Endothelial cell of umbilical vein (primary cell): ENCODE data around the gene TOP3B. TPM values are rescaled to one million over a fixed set of nuclear protein-coding genes. Genes with fewer than 3 reads are reported as not detected.

Experiments used
- BruUV-seq: library from RNA; stranded (reverse); fragments of 400-500 nt; replicated peaks from 2 replicates; lab custom pipeline; 2021; lab: Mats Ljungman, UMichigan
- CTCF ChIA-PET: fragments of 300-600, 350-600 bp; sonication (Branson Sonifier 250); formaldehyde crosslinking; loops from one replicate; lab custom pipeline; 2021; ENCODE audit warnings: antibody characterized with exemption, inconsistent platforms; lab: Charles Lee
- POLR2A ChIA-PET: fragments of 300-600, 350-600 bp; sonication (Branson Sonifier 250); formaldehyde crosslinking; loops from one replicate; lab custom pipeline; 2021; ENCODE audit warnings: antibody characterized with exemption, inconsistent platforms; lab: Charles Lee
- DNase-seq: peaks from one replicate; pipeline ENCODE4 v3.0.0-alpha.2; 2011; ENCODE audit warnings: low read depth, low spot score
- FAIRE-seq: peaks from 2 replicates; lab custom pipeline; 2011; peaks lifted over from hg19 to GRCh38; lab: Jason Lieb, UNC
- H2AFZ ChIP-seq: 2 replicates; pipeline ENCODE4 v1.6.0; 2012; ENCODE audit warnings: low read depth, low read length, control low read depth, inconsistent platforms
- H3K27ac ChIP-seq: 2 replicates; pipeline ENCODE4 v1.5.1; 2011; ENCODE audit warnings: low read depth, mild to moderate bottlenecking, control low read depth, low read length, moderate library complexity; ENCODE audit not compliant: insufficient read depth
- H3K27me3 ChIP-seq, 2 experiments: 2 replicates each; pipeline versions ENCODE4 v1.6.0 to v1.6.1; 2011; ENCODE audit warnings: low read length in 2 of 2, mixed read lengths in 1 of 2; ENCODE audit not compliant: control insufficient read depth in 2 of 2, insufficient read depth in 2 of 2
- H3K36me3 ChIP-seq, 2 experiments: 2 replicates in 1 of 2; 3 replicates in 1 of 2; pipeline ENCODE4 v1.5.1; 2011; ENCODE audit warnings: low read length in 2 of 2, mild to moderate bottlenecking in 1 of 2, moderate library complexity in 1 of 2; ENCODE audit not compliant: control insufficient read depth in 2 of 2, insufficient read depth in 2 of 2; ENCODE audit errors: extremely low read depth in 1 of 2
- H3K4me1 ChIP-seq: 3 replicates; pipeline ENCODE4 v1.5.1; 2011; ENCODE audit warnings: mild to moderate bottlenecking, low read length; ENCODE audit not compliant: control insufficient read depth, insufficient read depth; ENCODE audit errors: extremely low read depth
- H3K4me2 ChIP-seq: 2 replicates; pipeline ENCODE4 v1.6.1; 2011; ENCODE audit warnings: low read length, control low read depth, mixed read lengths; ENCODE audit not compliant: insufficient read depth
- H3K4me3 ChIP-seq, 3 experiments: fragments of 200-600 bp in 1 of 3; sonication (generic), shearing (Covaris generic) in 1 of 3; replicated peaks in 1 of 3; 2 replicates each; pipeline ENCODE4 v1.5.1; 2011 to 2016; ENCODE audit warnings: control low read depth in 3 of 3, low read length in 3 of 3, mild to moderate bottlenecking in 2 of 3, inconsistent platforms in 1 of 3, low read depth in 1 of 3, moderate library complexity in 1 of 3; ENCODE audit not compliant: insufficient read depth in 1 of 3
- H3K79me2 ChIP-seq: 2 replicates; pipeline ENCODE4 v1.6.0; 2012; ENCODE audit warnings: low read length, inconsistent platforms; ENCODE audit not compliant: control insufficient read depth, insufficient read depth
- H3K9ac ChIP-seq: replicated peaks from 2 replicates; pipeline ENCODE3; 2011; ENCODE audit warnings: low read length, control low read depth; ENCODE audit not compliant: insufficient read depth; ENCODE audit errors: extremely low read depth
- H3K9me1 ChIP-seq: replicated peaks from 3 replicates; pipeline ENCODE4 v1.6.0; 2011; ENCODE audit warnings: mild to moderate bottlenecking, low read length; ENCODE audit not compliant: control insufficient read depth, insufficient read depth; ENCODE audit errors: extremely low read depth
- H3K9me3 ChIP-seq: replicated peaks from 2 replicates; pipeline ENCODE4 v1.5.1; 2012; ENCODE audit warnings: low read length, inconsistent platforms; ENCODE audit not compliant: control insufficient read depth, insufficient read depth
- H4K20me1 ChIP-seq: replicated peaks from 2 replicates; pipeline ENCODE3; 2011; ENCODE audit warnings: mild to moderate bottlenecking, low read length; ENCODE audit not compliant: control insufficient read depth, insufficient read depth; ENCODE audit errors: extremely low read depth
- FOS ChIP-seq: IDR thresholded peaks from 2 replicates; pipeline ENCODE4 v1.6.1; 2011; ENCODE audit warnings: mild to moderate bottlenecking, low read length, moderate library complexity, borderline replicate concordance; ENCODE audit not compliant: insufficient read depth
- JUN ChIP-seq: IDR thresholded peaks from 2 replicates; pipeline ENCODE4 v1.6.1; 2011; ENCODE audit warnings: borderline replicate concordance, low read depth; ENCODE audit not compliant: insufficient read length, insufficient read depth
- POLR2A ChIP-seq: IDR thresholded peaks from 2 replicates; pipeline ENCODE4 v1.6.1; 2012; ENCODE audit warnings: low read depth, mild to moderate bottlenecking, control low read depth, low read length
- POLR2AphosphoS5 ChIP-seq: IDR thresholded peaks from 2 replicates; pipeline ENCODE4 v1.6.1; 2012; ENCODE audit warnings: low read depth, mild to moderate bottlenecking, control low read depth, low read length, moderate library complexity; ENCODE audit not compliant: insufficient read depth
- dilution Hi-C: fragments of 300-500 bp; cut with MboI; formaldehyde crosslinking; loops from one replicate; pipeline ENCODE4 v1.15.0; 2019; ENCODE audit warnings: low sequenced_read_pairs; ENCODE audit not compliant: extremely low pct_ligation_motif_present
- intact Hi-C: fragments of 100-400 bp; cut with micrococcal nuclease; formaldehyde crosslinking; loops from one replicate; pipeline ENCODE4 v1.10.0; 2022
- polyA plus RNA-seq, 4 experiments: library from polyadenylated mRNA; depleted of rRNA in 3 of 4; stranded (reverse) in 3 of 4; unstranded in 1 of 4; fragments of >200 nt; gene quantifications; 2 replicates each; pipeline versions ENCODE4 v1.2.1 to v1.2.3, GENCODE V29; 2011 to 2012; ENCODE audit warnings: missing spikeins in 1 of 4
- total RNA-seq: library from RNA; stranded (reverse); gene quantifications from 2 replicates; pipeline ENCODE4 v1.2.3, GENCODE V29; 2021
- TF ChIP-seq, protein P1 (sequence below): IDR thresholded peaks from 2 replicates; pipeline ENCODE4 v1.6.1; 2011; ENCODE audit not compliant: insufficient read depth, insufficient read length

Gene TOP3B
- total and polyA plus RNA-seq, 2 donors (not counting 3 experiments of a cell fraction or from before 2014, with no cell fraction given): 25.2 to 56.5 TPM

DNA sequence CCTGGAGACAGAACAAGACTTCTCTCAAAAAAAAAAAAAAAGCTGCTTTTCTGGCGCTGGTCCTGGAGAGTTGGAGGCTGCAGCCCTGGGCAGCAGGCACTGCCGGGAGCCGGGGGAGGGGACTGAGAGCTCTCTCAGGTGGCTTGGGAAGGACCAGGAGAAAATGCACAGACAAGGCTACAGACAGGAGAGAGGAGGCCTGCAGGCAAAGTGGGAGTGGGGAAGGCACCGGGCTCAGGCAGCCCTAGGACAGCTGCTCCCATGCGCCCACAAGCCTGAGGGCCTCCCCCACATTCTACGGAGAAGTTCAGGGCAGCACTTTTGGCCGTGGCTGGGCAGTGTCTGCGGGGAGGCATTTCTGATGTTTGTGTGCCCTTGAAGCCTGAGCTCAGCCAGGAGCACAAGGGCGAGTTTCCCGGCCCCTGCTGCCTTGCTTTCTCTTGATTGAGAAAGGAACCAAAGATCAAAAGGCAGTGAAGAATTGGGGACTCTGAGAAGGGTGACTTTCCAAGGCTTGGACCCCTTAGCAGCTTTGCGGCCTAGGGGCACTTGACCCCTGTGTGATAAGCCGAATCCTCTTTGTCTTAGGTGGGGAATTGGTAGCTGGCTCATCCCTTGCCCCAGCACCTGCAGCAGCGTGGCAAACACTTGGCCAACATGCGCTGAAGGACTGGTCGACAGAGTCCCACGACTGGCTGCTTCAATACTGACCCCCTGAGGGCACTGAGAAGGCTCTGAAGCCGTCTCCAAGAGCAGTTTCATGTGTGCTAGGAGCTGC is 65.2 kb downstream of the TOP3B start:
- POLR2A ChIA-PET: no interaction called here

DNA sequence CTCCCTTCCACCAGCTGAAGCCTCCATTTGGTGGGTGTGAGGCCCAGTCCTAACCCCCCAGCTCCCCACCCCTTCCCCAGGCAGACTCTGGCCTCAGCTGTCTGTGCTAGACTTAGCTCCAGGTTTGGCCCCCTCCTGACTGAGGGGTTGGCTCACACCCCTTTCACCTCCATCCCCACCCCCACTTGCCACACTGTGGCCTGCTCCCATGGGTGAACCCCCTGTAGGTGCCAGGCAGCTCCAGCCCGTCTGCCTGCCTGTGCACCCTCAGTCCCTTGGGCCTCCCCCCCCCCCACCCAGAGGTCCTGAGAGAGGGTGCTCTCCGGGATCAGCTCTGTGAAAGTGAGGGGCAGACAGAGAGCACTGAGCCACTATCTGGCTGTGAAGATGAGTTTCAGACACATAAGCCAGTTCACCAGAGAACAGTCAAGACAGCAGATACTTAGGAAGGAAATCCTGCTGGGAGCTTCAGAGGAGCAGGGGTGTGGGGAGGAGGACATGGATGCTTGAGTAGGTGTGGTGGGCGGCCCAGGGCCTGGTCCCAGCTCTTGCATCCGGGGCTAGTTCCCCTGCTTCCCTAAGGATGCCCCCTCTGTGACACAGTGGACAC is 66.2 kb downstream of the TOP3B start:
- H3K79me2 ChIP-seq: no peaks in the 10 kb centered on the region
- no peak overlapping the region for H2AFZ ChIP-seq
- H3K9me3 ChIP-seq: no peaks in the 10 kb centered on the region
- peaks cover 3% of the 10 kb centered on the region for H4K20me1 ChIP-seq
- no peak overlapping the region for H3K4me2 ChIP-seq
- no peak overlapping the region for H3K9ac ChIP-seq
- no peaks in the 10 kb centered on the region for H3K9me1 ChIP-seq
- H3K27ac ChIP-seq: no peak overlapping the region
- POLR2A ChIA-PET: interaction anchor here (0.6 kb wide), 1 partner anchor 74 kb away, joined by 3 read pairs; no protein-coding TSS in a partner anchor
- H3K27me3 ChIP-seq: no peaks in the 10 kb centered on the region
- TF ChIP-seq POLR2A (peak; percentile 3), POLR2AphosphoS5 (no peak)
- DNase-seq (no peak), FAIRE-seq (no peak)
- H3K4me3 ChIP-seq: no peak overlapping the region
- intact Hi-C loops (no loop called here), dilution Hi-C loops (no loop called here)
- no peaks in the 10 kb centered on the region for H3K4me1 ChIP-seq
- CTCF ChIA-PET: interaction anchor here (1.0 to 4.1 kb wide), 2 partner anchors 141 to 153 kb away, joined by 3 to 19 read pairs; no protein-coding TSS in a partner anchor
- H3K36me3 ChIP-seq: peaks cover 0 to 8% of the 10 kb centered on the region in 2 experiments
- no TSS peak for BruUV-seq

More for the DNA sequence above, 65.2 kb downstream of the TOP3B start:
- Histone ChIP-seq H3K9me1 (no peaks in the 10 kb centered on the region), H3K4me1 (no peaks in the 10 kb centered on the region), H4K20me1 (peaks cover 3% of the 10 kb centered on the region), H3K36me3 (peaks cover 5 to 9% of the 10 kb centered on the region in 2 experiments), H3K9ac (no peak overlapping the region), H3K4me3 (no peak overlapping the region), H3K9me3 (no peaks in the 10 kb centered on the region), H3K27me3 (no peaks in the 10 kb centered on the region), H3K27ac (no peak overlapping the region), H3K4me2 (no peak overlapping the region), H2AFZ (no peak overlapping the region), H3K79me2 (no peaks in the 10 kb centered on the region)
- intact Hi-C loops: no loop called here
- dilution Hi-C loops: no loop called here
- no peak for FAIRE-seq
- CTCF ChIA-PET: interaction anchor here (0.9 to 4.1 kb wide), 3 partner anchors 142 to 219 kb away, joined by 3 to 19 read pairs (median 3); no protein-coding TSS in a partner anchor
- no peak for DNase-seq
- TF ChIP-seq POLR2AphosphoS5: peak; percentile 19
- no peak for TF ChIP-seq JUN
- TF ChIP-seq, protein P1, sequence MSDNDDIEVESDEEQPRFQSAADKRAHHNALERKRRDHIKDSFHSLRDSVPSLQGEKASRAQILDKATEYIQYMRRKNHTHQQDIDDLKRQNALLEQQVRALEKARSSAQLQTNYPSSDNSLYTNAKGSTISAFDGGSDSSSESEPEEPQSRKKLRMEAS: no peak
- no peak for TF ChIP-seq FOS
- BruUV-seq: no TSS peak
